K562 (cell line): ENCODE data around the gene MGST3. TPM values are rescaled to one million over a fixed set of nuclear protein-coding genes. Genes with fewer than 3 reads are reported as not detected.

Source experiments
- CBFA2T3 ChIP-seq: fragments of 450-650 bp; IDR thresholded peaks from 2 replicates; pipeline ENCODE4 v1.6.1; 2017
- CBX2 ChIP-seq: fragments of 200-600 bp; sonication (generic); IDR thresholded peaks from one replicate; pipeline ENCODE4 v1.6.1; 2012; ENCODE audit warnings: mild to moderate bottlenecking, low read length, inconsistent platforms; ENCODE audit not compliant: insufficient read depth, poor library complexity, severe bottlenecking
- FOXJ2 ChIP-seq: fragments of 200-800 bp; sonication (Bioruptor generic); IDR thresholded peaks from 2 replicates; pipeline ENCODE4 v1.6.1; 2016; ENCODE audit warnings: missing genetic modification characterization, missing compliant biosample characterization
- HDAC6 ChIP-seq: IDR thresholded peaks from 2 replicates; pipeline ENCODE4 v1.6.1; 2012; ENCODE audit warnings: low read depth, mild to moderate bottlenecking, control low read depth, inconsistent platforms, low read length, moderate library complexity
- HMGN3 ChIP-seq: IDR thresholded peaks from 2 replicates; pipeline ENCODE4 v1.6.1; 2011; ENCODE audit warnings: borderline replicate concordance, low read depth, mild to moderate bottlenecking, mixed read lengths, low read length; ENCODE audit not compliant: insufficient read length; ENCODE audit errors: extremely low read depth
- MBD2 ChIP-seq: sonication (generic); IDR thresholded peaks from 2 replicates; pipeline ENCODE4 v1.6.1; 2016; ENCODE audit warnings: low read depth, borderline replicate concordance
- MCM3 ChIP-seq: fragments of 450-650 bp; IDR thresholded peaks from 2 replicates; pipeline ENCODE4 v1.6.1; 2016
- NCOA4 ChIP-seq: fragments of 450-650 bp; IDR thresholded peaks from 2 replicates; pipeline ENCODE4 v1.6.1; 2018; ENCODE audit warnings: mild to moderate bottlenecking; ENCODE audit not compliant: partially characterized antibody
- NFATC3 ChIP-seq: fragments of 450-650 bp; IDR thresholded peaks from 2 replicates; pipeline ENCODE4 v1.6.1; 2017; ENCODE audit warnings: mild to moderate bottlenecking
- NUFIP1 ChIP-seq: fragments of 450-650 bp; IDR thresholded peaks from 2 replicates; pipeline ENCODE4 v1.6.1; 2018; ENCODE audit not compliant: partially characterized antibody
- REST ChIP-seq, 2 experiments: fragments of 450-650 bp; formaldehyde crosslinking in 1 of 2; IDR thresholded peaks; 2 replicates each; pipeline versions ENCODE4 v1.4.0 to v1.6.1; 2014 to 2020; ENCODE audit warnings: mild to moderate bottlenecking in 2 of 2, borderline replicate concordance in 1 of 2, low read depth in 1 of 2
- SIN3B ChIP-seq: fragments of 450-650 bp; IDR thresholded peaks from 2 replicates; pipeline ENCODE4 v1.6.1; 2017; ENCODE audit warnings: low read depth, mild to moderate bottlenecking, moderate library complexity
- SMARCC2 ChIP-seq: fragments of 450-650 bp; IDR thresholded peaks from 2 replicates; pipeline ENCODE4 v1.6.1; 2017; ENCODE audit warnings: antibody characterized with exemption, moderate library complexity, mild to moderate bottlenecking, low read depth
- TBP ChIP-seq: optimal IDR thresholded peaks from 2 replicates; pipeline ENCODE3; 2011; ENCODE audit warnings: low read depth, low read length, improper control_type of control experiment
- THRB ChIP-seq: fragments of 450-650 bp; formaldehyde crosslinking; conservative IDR thresholded peaks from 2 replicates; pipeline ENCODE4 v1.4.0; 2022; ENCODE audit warnings: mild to moderate bottlenecking, missing genetic modification characterization
- ZFPM2 ChIP-seq: fragments of 250-450 bp; sonication (Bioruptor Pico); IDR thresholded peaks from 2 replicates; pipeline ENCODE4 v1.5.1; 2022; ENCODE audit warnings: mild to moderate bottlenecking
- ZNF140 ChIP-seq: fragments of 250-450 bp; sonication (Bioruptor Pico); IDR thresholded peaks from 2 replicates; pipeline ENCODE4 v1.8.0; 2021; ENCODE audit warnings: moderate library complexity, mild to moderate bottlenecking, inconsistent platforms
- ZNF184 ChIP-seq: sonication (generic); formaldehyde crosslinking; IDR thresholded peaks from 2 replicates; pipeline ENCODE4 v1.5.0; 2020; ENCODE audit warnings: missing genetic modification reagents
- ZZZ3 ChIP-seq: fragments of 450-650 bp; IDR thresholded peaks from 2 replicates; pipeline ENCODE4 v1.6.1; 2016; ENCODE audit warnings: antibody characterized with exemption, mild to moderate bottlenecking, moderate library complexity
- polyA plus RNA-seq, 8 experiments: library from polyadenylated mRNA; depleted of rRNA in 4 of 8; stranded (reverse) in 5 of 8; unstranded in 3 of 8; fragments of >200 nt; fragmentation: Nextera tagmentation in 2 of 8; fragmentation: Illumina TruSeq in 1 of 8; extraction: Ambion mirVana in 2 of 8; extraction: Trizol in 1 of 8; gene quantifications; 2 replicates each; pipeline versions ENCODE4 v1.2.1 to v1.2.3, GENCODE V29; 2011 to 2014; ENCODE audit warnings: inconsistent platforms in 1 of 8, missing spikeins in 1 of 8
- total RNA-seq, 7 experiments: library from RNA; depleted of rRNA in 6 of 7; stranded (reverse); fragments of >200 nt in 6 of 7; fragmentation: Illumina TruSeq in 2 of 7; extraction: Trizol in 2 of 7; gene quantifications; 2 replicates each; pipeline versions ENCODE4 v1.2.1 to v1.2.3, GENCODE V29; 2011 to 2021; ENCODE audit warnings: low replicate concordance in 1 of 7

Gene MGST3
- total and polyA plus RNA-seq, 9 of the 15 experiments (the other 6 are each of a cell fraction or from before 2014, with no cell fraction given): 70.7 to 287 (median 105) TPM

GRCh38 chr1:165697881-165698760 lies 67.1 kb downstream of the MGST3 start, which contains the start of gene ALDH9A1 (continued):
- TF ChIP-seq SMARCC2: 0 out of 2 replicates have a peak, but pooled peaks have one; percentile 42
- TF ChIP-seq MCM3: no peak
- no peak for TF ChIP-seq ZNF140 (CRISPR knock-in tag)
- TF ChIP-seq REST (IDR thresholded peaks at IDR 0.05; ENCODE audit: borderline replicate concordance): peak; percentile 8; the same call in 1 of the 2 replicates
- no peak for TF ChIP-seq REST (CRISPR knock-in tag; IDR thresholded peaks at IDR 0.05; ENCODE audit: low read depth)
- TF ChIP-seq ZFPM2 (CRISPR knock-in tag): no peak
- no peak for TF ChIP-seq THRB (CRISPR knock-in tag)
- no peak for TF ChIP-seq NCOA4
- TF ChIP-seq CBFA2T3: no peak
- no peak for TF ChIP-seq CBX2
- peak; percentile 86 for TF ChIP-seq TBP
- TF ChIP-seq FOXJ2 (tag): no peak
- no peak for TF ChIP-seq HMGN3
- TF ChIP-seq SIN3B: peak; percentile 76
- TF ChIP-seq MBD2: peak; percentile 58; the same call in 1 of the 2 replicates
- TF ChIP-seq HDAC6: no peak
- TF ChIP-seq ZZZ3: 0 out of 2 replicates have a peak, but pooled peaks have one; percentile 32
- TF ChIP-seq NFATC3: 0 out of 2 replicates have a peak, but pooled peaks have one; percentile 38
- no peak for TF ChIP-seq ZNF184 (CRISPR knock-in tag)
- no peak for TF ChIP-seq NUFIP1
